Measurements from ENCODE around the gene CYB561.

The CYB561 gene

DNA sequence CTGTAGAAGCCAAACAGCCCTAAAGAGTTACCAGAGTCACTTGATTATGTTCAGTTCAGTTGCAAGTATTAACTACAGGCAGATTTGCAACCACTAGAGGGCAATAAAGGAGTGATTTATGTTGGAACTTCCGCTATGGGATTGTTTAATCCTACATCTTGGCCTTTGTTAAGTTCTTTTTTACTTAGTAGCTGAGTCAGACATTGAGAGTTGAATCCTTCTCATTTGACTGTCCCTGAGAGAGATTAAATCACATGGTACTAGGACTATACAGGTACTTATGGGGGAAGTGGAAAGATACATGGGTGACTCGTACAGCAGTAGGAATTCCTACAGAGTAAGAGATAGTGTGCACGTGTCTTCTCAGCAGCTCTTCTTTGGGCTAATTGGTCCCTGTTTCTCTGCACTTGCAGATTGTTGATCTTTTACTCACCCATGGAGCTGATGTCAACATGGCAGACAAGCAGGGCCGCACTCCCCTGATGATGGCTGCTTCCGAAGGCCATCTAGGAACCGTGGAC is 40.3 kb downstream of the CYB561 start:
- DNase-seq, result peak; percentile 71

DNA sequence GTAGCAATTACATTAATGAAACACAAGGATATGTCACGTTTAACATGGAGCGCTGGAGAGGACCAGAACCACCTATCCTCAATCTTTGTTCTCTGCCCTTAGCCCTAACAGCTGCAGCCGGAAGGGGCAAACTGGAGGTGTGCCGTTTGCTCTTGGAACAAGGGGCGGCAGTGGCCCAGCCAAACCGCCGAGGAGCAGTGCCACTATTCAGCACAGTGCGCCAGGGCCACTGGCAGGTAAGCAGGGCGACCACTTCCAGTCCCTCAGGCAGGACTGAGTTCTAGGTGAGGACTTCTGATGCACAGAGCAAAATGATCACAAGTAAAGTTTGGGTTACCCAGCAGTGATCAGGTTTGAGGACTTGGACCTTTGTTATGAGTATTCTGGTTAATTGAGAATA is 41.1 kb downstream of the CYB561 start:
- no peak for DNase-seq

- DNase-seq, result no peak
These were observed 43.5 kb downstream of the CYB561 start for GRCh38 chr17:63402431-63403212.

GRCh38 chr17:63399856-63400255 is 46.2 kb downstream of the CYB561 start:
- no peak for DNase-seq

- DNase-seq, result no peak
These were observed 46.8 kb downstream of the CYB561 start for GRCh38 chr17:63399316-63399715.

- no peak for DNase-seq
These were observed 47.4 kb downstream of the CYB561 start for GRCh38 chr17:63398680-63399079.

GRCh38 chr17:63395075-63395805 is 50.9 kb downstream of the CYB561 start:
- DNase-seq, result no peak

- no peak for DNase-seq
These were observed 56.0 kb downstream of the CYB561 start for GRCh38 chr17:63390090-63390489.

- DNase-seq, result no peak
These were observed 58.3 kb downstream of the CYB561 start for GRCh38 chr17:63387656-63388340.

GRCh38 chr17:63382826-63383225 is 63.3 kb downstream of the CYB561 start:
- DNase-seq, result no peak
